GM21360 (cell line): ENCODE data around the gene PSD.

Source experiments
- ATAC-seq: cut with Tn5 transposase; IDR thresholded peaks from one replicate; pipeline ENCODE4 v1.9.1; 2021; ENCODE audit warnings: mild to moderate bottlenecking, moderate library complexity; ENCODE audit not compliant: unreplicated experiment

Gene PSD

DNA sequence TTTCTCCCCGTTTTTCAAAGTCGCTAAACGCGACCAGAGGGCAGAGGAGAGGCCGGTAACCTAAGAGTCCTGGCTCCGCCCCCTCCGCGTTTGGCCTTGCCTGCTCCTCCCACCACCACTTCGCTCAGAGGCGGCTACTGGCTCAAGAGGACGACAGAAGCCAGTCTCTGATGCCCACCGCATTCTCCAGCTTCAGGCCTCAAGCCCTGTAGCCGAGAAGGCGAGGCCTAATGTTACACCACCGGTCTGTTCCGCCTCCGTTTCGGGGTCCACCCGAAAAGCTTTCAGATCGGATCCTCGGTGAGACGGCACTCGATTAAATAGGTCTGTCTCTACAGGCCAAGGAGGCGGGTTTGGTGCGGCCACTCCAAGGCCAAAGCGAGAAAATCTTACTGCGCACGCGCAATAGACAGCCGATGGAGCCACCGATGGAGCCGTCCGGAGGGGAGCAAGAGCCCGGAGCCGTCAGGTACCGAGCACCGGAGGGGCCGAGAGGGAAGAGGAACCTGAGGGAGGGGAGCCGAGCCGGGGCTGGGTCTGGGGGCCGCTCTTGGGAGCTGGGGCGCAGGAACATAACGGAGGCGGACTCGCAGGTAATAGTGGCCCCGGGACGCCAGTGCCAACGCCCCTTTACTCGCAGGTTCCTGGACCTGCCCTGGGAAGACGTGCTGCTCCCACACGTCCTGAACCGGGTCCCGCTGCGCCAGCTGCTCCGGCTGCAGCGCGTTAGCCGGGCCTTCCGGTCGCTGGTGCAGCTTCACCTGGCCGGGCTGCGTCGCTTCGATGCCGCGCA lies 2.3 kb upstream of the PSD start, which contains the start of gene FBXL15:
Gene FBXL15, plus strand, starts transcription at position 123 of the 793 bp plus-strand sequence. Its CDS starts 294 bp downstream, at position 417.
- ATAC-seq: peak; percentile 51

DNA sequence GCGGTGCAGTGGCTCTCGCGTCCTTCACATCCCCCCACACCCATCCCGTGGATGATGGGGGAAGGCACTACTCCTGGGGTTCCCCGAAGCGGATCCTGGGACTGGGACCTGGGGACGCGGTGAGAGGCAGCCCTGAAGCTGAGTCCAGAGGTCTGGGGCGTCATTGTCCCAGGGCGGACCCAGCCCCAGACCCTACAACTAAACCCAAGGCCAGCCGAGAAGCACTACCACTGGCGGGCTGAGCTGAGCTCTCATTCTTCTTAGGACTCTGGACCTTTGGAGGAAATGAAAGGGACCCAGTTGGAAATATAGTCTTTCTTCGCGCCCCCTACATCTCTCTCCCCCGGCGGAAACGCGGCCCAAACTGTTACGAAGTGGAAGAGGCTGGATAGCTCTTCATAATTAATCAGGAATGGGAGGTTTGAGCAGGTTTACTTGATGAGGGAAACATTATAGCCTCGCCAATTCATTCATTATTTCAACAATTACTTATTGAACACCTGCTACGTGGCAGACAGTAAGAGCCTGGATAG lies 1.7 kb upstream of the PSD start:
- no peak for ATAC-seq

DNA sequence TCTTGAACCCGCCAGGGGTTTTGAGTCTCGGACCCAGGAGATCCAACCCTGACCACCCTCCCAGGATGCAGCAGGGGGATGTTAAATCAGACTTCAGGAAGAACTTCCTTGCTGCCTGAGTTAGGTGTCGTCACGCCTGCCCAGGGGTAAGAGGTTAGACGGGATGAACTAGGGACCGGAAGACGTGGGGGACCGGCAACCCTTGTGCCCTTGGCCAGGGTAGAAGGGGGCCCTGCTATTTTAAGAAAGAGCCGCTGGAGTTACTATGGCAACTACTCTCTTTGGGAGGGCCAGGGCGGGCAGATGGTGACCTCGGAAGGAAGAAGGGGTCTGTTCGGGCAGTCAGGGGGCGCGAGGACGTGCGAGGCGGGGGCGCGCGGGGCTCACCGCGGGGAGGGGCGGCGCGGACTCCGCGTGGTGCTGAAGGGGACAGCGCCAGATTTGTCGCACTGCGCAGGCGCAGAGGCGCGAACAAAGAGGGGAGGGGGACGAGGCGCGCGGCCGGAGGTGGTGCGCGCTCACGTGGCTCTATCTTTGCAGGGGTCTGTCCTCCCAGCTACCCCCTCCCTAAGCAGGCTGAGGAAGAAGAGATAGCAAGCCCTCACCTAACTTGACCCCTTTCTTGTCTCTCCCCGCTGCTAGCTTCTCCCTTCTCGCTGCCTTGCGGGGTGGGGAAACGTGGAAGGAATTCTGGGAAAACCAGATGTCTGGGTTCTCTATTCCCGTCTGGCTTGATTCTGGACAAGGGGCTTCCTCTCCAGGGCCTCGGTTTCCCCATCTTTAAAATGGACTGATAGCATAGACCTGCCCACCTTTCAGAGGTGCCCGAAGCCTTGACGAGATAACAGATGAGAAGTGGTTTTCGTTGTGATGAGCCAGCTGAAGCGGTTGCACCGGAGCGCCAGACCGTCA lies 940 bp upstream of the PSD start:
- ATAC-seq: no peak

DNA sequence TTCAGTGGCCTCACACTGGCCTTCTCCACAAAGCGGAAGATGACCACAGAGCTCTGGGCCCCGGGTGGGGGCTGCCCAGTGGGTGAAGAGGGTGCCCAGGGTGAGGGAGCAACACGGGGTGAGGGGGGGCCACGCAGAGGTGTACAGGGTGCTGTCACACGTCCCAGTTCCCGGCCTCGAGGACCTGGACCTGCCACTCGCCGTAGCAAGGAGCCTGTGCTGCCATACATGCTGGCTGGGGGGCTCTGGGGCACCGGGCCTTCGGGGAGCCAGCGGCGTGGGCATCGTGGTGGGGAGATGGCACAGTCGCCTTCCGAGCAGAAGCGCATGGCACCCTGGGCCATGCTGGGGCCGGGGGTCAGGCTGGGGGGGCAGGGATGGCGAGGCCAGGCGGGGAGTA lies 1.9 kb downstream of the PSD start:
- ATAC-seq: no peak

DNA sequence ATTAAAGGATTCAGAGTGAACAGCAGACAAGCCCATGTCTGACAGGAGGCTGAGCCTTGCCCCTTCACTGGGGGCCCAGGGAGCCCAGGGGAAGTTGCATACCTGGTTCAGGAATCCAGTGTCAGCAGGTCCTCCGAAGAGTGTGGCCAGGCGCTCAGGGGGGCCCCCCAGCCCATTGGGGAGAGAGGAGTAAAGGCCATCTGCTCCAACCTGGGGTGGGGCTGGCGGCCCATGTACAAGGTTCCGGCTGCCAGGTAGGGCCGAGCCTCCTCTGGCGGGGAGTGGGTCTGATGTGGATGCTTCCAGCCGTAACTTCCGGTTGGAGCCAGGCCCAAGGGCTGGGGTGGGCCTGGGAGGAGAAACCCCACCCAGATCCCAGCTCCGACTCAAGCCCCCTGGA lies 2.3 kb downstream of the PSD start:
- ATAC-seq: no peak

DNA sequence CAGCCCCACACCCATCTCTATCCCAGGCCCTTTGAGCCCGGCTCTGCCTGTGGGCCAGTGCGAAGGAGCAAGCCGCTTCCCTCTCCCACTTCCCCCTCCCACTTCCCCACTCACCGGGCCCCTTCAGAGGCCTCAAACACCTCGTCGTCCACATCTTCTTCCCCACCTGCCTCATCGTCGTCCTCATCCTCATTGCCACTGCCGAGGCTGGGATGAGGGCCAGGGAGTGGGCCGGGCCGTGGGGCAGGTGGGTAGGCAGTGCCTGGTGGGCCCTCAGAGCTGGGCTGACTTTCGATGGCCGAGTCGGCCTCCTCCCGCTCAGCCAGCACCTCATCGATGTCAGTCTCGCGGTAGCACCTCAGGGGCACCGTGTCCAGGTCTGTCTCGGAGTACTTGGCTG lies 3.8 kb downstream of the PSD start:
- no peak for ATAC-seq

DNA sequence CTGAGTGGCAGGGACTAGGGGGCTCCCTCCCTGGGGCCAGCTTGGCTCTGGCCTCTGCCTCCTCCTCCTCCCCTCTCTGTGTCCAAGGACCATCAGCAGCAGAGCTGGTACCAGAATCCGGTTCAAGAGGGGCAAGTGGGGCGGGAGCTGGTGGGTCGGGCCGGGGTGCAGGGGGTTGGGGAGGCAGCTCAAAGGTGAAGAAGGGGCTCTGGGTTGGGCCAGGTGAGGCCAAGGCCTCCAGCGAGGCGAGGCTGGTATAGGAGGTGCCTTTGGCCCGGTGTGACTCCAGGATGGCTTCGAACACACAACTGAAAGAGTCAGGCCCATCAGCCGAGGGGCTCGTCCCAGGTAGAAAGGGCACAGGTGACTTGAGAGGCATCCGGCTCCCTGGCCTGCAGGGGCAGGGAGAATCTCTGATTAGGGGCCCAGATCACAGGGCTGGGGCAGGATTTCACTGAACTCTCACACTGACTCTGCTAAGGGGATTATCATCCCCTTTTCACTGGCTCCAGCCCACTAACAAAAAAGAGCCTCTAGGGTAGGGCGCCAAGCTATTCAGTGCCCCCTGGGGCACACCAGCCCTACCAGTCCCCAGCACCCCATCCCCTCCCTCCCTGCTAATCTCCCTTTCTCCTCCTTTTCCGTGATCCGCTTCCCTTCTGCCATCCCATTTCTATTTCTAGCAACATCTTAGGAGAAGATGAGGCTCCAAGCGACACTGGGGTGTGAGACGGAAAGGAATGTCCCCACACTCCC lies 4.6 kb downstream of the PSD start:
- no peak for ATAC-seq

DNA sequence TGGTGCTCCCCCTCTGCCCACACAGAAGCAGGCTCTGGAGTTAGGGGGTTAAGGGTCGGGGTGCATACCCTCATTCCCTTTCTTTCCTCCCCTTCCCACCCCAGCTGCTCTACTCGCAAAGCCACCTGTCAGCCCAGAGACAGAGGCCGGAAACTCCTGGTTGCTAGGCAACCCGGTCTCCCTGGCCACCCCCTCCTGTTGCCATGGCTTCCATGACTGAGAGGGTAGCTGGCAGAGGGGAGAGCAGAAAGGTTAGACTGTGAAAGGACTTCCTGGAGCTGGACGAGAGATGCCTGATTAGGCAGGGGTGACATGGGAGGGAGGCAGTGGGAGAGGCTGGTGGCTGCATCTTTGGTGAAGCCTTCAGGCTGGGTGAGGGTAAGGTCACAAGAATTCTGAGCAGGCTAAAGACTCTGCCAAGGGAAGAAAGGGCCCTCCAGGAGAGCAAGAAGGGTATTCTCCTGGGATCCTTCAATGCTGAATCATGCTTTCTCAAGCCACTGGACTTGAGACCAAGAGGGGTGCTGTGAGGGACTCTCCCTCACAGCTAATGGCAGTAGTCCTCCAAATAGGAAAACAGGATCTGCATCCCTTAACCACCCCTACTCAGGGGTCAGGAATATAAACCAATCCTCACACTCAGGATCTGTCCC lies 5.4 kb downstream of the PSD start:
- no peak for ATAC-seq

DNA sequence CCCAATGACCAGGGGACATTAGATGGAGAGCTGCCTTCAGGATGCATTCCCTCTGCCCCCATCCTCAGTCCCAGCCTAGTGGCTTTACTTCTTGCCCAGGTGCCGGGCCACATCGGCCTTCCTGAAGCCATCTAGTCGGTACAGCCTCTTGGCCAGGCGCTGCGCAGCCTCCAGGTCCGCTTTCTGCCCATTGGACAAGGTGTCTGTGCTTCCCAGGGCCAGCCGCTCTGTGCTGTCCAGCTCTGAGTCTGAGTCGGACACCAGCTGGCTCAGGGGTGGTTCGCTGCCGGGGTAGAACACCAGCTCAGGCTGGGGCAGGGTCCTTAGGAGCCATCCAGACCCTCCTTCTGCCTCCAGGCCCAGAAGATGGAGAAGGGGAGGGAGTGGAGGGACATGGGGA lies 6.3 kb downstream of the PSD start:
- no peak for ATAC-seq

DNA sequence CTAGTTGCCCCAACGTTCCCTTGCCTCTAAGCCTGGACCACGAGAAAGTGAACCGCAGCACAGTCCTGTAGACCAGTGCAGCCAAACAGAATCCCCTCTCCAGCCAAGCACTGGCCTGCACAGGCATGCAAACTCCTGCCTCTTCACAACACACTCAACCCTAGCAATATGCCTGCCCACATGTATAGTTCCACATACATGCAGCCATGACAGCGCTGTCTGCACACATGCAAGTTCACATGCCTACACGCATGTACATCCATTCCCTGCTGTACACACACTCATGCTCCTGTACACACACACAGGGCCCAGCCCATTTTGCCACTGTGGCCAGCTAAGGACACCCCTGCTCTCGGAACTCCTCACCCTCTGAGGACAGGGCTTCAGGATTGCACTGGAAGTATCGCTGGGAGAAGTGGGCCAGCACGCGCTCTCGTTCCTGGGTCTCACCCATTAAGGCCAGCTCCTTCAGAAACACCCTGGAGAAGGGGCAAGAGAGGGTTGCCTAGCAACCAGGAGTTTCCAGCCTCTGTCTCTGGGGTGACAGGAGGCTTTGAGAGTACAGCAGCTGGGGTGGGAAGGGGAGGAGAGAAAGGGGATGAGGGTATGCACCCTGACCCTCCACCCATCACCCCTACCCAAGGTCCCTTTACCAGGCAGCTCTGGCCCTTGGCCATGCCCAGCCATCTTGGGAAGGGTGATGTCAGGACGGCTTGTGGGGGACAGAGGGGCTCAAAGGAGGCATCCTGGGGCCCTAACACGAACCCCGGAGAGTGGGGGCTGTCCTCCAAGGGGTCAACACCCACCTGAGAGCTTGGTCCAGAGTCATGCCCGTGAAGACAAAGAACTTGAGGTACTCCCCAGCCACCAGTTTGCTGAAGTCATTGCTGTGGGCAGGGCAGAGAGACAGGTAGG lies 7.0 kb downstream of the PSD start:
- no peak for ATAC-seq

DNA sequence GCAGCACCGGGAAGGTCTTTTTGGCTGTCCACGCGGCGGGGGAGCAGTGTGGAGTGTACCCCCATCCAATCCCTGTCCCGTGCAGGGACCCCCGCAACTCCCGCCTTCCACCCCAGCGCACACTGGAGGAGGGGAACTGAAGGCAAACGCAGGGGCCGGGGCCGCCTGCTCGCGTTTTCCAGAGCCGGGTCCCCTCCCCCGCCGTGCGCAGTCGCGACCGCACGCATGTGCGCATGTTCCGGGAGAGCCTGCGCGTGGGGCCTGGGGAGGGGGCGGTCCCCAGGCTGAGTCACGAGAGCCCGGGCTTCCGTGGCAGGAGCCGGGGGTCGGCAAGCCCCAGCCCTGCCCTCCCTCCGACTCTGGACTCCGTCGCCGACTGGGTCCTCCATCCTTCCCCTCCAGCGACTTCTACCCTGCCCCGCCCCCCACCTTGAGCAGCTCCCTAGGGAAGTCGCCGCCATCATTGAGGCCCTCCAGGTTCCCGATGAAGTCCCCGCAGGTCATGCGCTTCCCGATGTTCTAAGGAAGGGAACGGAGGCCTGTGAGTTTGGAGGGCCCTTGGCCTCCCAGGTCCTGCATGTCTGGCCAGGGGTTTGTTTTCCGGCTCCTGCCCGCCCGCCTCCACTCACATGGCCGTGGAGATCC lies 8.0 kb downstream of the PSD start:
- no peak for ATAC-seq

DNA sequence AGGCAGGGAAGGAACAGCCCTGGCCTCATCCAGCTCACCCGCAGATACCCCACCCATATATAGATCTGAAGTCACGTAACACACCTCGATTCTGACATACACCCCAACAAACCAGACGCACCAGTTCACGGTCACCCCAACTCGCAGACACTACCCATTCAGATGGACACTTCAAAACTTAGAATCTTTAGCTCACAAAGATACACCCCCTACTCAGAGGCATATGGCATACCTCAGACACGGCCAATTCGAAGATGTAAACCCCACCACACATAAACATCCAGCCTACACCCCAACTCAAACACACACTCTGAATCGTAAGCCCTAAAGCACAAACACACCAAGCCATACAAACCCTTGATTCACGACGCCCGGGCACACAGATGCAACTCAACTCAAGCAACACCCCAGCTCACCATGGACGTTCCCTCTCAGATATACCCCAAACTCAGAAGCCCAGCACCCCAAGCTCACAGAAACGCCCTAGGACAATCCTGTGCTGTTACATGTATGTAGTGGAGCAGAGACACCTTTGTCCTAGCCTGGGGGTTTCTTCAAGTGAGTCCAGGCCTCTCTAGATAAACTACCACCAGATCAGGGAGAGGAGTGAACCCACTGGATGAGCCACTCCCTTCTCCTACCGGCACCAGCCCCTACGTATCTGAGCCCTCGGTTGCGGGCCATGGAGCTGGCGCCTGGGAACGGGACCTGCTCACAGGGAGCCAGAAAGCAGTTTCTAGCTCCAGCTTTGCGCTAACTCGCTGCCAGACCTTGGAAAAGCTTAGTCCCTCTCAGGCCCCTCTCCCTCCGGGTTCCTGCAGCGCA lies 8.8 kb downstream of the PSD start:
- no peak for ATAC-seq

DNA sequence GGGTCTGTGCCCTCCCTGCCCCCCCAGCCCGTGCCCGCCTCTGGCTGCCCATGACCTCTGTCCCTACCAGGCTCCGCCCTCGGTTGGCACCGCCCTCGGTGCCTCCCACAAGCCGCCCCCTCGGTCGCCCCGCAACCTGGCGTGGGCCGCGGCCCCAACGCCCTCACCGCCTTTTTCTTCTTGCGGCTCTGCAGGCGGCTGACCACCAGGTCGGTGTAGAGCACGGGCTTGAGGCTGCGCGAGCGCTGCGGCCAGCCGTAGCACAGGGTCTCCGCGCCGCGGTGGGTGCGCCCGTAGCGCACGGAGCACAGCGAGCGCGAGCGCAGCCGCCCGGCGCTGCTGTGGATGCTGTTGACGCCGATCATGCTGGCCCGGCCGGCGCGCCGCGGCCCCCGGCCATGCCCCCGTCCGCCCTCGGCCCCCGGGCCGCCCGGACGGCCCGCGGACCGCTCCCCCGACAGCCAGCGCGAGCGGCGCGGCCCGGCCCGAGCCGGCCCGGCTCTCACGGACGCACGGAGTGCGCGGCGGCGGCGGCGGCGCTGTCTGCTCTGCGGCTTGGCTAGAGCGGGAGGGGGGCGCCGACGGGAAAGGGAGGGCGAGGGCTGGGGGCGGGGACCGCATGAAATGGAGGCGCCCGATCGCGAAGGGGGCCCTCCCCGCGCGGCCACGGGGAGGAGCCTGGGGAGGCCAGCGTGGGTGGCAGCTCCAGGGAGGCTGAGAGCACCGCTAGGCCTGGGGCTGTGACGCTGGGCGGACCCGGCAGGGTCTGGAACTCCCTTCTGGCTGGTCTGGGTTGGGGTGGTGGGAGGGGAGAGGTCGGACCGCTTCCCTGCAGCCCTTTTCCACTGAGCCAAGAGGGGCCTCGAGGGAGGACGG lies 9.6 kb downstream of the PSD start:
- no peak for ATAC-seq

DNA sequence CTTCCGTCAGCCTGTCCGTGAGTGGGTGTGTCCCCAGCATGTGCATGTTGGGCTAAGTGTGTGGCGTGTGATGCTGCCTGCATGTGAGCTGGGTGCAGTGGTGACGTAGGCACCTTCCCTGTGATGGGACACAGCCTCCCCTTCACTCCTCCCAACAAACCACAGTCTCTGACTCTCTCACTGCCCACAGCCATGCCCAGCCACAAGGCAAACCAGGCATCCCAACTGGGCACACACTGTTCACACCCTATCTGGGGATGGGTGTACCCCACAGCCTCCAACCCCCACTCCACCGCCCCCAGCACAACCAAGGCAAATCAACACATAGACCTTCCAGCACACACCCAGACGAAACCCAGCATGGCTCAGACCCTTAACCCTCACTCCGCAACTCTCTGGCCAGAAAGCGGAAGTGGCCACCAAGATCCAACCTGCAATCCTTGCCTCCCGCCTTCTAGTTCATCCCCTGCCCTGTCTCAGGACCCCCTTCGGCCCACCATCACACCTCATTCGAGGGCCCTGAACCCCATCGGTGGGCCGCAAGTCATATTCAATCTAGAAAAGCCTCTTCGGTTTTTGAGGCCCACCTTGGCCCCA lies 10.4 kb downstream of the PSD start:
- no peak for ATAC-seq

DNA sequence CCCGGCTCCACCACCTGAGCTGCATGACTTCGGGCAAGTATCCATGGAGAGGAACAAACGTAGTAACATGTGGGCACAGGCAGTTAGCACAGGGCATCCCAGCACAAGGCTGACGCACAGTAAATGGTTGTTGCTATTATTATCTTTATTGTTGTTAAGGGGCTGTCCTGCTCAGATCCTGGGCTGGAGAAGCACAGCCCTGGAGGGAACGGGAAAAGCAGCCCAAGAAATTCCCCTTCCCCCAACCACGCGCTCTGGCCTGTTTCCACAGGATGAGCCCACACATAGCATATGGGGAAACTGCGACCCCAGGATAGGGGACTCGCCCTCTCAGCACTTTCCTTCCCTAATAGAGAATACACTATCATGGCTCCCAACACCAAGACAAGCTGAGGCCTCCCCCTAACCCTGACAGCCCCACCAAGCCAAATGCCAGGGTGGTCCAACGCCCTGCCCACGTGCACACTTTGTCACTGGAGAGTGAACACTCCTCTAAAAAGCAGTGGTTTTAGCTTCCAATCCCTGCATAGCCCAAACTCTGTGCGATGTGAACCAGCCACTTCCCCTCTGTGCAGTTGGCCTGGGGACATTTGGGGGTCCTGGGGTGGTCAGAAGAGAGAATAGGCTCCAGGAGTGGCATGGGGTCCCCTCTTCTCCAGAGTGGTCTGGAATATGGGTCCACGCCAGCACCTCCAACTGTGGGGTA lies 11.0 kb downstream of the PSD start:
- no peak for ATAC-seq

DNA sequence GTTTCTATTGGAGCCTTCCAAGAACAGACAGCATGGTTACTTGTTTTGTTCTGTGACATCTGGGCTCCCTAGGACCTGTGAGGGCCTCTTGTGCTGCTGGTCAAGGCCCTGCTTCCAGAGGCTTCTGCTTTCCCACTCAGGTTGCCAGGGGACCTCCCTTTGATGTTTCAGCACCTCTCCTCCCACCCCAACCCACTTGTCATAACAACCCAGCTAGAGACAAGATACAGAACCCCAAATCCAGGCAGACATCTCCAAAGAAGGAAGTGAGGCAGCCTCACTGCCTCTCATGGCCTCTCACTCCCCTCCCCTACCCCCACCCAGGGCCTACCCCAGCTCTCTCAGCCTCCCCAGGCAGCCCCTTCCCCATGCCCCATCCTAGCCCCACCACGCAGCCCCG lies 11.8 kb downstream of the PSD start:
- ATAC-seq: no peak
